NCI-H1694 (cell line): ENCODE measurements around the gene VSIG10L.

Source experiments
- DNase-seq: peaks from one replicate; lab custom pipeline; 2025; lab: John Stamatoyannopoulos, UW

VSIG10L gene

DNA sequence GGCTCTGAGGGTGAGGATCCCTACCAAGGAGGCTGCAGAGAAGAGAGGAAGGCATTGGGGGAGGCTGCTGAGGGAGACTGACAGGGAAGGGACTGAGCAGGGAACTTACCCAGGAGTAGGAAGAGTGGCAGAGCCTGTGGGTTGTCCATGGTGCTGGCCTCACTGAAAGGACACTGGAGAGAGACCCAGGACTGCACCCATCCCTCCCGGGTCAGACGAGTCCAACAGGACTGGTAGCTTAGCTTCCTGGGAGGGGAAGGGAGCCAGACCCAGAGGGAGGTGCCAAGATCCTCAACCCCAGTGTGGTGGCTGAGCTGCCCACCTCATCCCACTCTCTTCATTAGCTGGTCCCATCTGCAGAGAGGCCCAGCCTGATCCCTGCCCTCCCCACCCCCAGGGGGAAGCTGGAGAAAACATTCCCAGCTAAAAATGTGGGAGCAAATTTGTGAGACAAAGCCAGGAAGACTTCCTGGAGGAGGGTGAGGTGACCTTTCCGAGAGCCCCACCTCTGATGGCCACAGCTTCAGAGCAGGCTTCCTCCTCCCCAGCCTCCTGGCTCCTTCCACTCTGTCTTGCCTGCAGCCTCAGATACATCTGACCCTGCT is at the start of gene VSIG10L:
Gene VSIG10L (minus strand): TSS at position 164 of the 605 bp plus-strand sequence. CDS start 15 bp downstream, at position 149.
- DNase-seq, result no peak

DNA sequence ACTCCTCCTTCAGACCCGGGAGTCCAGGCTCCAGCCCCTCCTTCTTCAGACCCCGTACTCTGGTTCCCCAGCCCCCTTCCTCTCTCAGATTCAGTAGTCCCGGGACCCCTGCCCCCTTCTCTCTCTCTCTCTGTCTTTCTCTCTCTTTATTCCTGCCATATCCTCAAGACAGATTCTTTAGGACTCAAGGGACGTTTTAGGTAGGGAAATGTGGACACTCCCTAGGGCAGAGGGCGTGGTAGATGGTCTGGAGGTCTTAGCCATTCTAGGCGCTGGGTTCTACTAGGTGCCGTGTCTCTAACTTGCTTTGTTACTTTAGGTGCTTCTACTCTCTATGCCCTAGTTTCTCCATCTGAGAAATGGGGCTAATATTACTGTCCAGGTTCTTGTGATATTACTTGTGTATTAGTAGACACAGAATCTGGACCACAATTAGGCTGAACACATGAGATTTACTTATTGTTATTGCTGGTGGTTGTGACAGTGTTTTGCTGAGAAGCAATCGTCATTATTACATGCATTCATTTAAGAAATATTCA is 49.2 kb upstream of the VSIG10L start:
- no peak for DNase-seq

DNA sequence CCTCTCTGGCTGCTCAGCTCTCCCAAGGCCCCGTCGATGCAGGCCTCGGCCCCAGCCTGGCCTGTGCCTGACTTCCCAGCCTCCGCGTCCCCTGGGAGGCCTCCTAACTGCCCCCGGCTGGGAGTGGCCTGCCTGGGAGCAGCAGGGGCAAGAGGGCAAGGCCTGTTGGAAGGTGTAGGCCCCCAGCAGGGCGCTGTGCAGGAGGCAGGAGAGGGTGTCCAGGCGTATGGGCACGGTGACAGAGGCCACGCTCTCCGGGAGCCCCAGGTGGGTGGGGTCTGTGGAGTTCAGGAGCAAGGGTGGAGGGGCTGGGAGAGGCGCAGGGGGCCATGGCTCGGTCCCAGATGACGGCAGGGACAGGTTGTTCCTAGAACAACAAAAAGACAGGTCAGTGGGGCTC is 47.2 kb upstream of the VSIG10L start:
- DNase-seq, result no peak

DNA sequence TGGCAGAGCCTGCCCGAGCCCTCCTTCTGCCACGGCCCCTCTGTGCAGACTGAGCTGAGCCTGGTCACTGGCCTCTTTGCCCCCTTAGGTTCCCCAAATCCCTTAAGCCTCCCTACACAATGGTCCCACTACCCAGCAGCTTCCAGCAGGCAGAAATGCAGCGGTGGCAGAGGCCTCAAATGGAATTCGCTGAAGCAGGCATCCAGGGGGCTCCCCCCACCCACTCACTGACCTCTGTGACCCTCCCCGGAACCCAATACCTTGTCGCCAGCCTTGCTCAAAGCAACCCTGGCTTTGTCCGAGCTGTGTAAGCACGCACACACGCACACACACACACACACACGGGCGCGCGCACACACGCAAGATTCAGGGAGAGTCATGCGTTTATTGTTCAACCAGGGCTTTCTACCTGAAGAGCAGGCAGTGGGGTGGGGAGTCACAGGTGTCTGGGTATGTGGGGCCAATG is 46.0 kb upstream of the VSIG10L start, which contains the start of gene LIM2:
Gene LIM2 (minus strand): TSS at position 51 of the 466 bp plus-strand sequence. CDS start 531 bp downstream, outside the sequence.
- DNase-seq, result no peak

DNA sequence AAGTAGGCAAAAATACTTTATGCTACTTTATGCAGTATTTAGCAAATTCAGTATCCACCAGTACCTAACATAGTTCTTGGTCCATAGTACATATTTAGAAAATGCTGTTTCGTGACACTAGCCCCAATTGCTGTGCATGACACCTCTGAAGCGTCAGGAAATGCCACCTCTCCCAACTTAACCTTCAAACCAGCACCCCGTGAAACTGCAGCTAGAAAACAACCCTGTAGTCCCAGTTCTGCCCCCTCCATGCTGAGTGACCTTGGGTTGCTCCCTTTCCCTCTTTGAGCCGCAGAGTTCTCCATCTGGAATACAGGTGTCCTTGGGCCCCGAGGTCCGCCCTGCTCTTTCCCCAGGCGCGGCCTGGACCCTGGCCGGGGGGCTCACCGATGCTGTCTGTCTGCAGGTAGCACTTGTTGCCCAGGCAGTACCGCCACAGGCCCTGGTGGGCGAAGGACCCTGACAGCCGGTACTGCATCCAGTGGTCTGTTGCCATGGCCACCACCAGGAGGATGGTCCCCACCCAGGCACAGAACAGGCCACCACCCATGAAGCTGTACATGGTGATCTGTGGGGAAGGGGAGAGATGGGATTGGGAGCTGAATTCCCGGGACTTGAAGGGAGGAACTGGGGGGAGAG is 45.1 kb upstream of the VSIG10L start:
- no peak for DNase-seq

DNA sequence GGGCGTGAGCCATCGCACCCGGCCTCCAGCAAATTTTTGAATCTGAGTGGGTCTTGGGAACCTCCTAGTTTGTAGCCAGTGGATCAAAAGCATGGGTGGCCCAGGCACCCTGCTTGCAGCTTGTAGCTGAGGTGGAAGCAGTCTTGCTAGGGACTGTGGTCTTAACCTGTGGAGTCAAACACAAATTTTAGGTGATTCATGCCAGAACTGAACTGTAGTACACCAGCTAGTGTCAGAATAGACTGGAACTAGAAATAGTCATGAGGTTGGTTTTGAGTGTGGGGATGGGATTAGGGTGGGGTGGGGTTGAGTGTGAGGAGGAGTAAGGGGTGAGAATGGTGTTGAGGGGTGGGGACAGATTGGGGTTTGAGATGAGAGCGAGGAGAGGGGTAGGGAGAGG is 40.1 kb upstream of the VSIG10L start:
- no peak for DNase-seq

DNA sequence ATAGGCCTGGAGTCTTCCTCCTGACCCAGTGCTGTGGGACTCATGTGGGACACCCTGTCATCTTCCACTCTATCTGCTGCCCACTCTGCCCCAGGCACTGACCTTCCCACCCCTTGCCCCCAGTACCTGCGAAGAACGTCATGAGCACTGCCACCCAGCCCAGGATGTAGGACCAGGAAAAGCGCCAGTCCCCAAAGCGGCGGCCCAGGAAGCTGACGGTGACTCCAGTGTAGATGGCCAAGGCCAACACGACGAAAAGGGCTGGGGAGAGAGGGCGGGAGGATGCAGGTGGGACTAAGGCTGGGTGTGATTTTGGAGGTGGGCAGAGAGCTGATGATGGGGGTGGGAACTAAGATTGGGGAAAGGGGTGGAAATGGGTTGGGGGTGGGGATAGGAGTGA is 38.4 kb upstream of the VSIG10L start:
- no peak for DNase-seq

DNA sequence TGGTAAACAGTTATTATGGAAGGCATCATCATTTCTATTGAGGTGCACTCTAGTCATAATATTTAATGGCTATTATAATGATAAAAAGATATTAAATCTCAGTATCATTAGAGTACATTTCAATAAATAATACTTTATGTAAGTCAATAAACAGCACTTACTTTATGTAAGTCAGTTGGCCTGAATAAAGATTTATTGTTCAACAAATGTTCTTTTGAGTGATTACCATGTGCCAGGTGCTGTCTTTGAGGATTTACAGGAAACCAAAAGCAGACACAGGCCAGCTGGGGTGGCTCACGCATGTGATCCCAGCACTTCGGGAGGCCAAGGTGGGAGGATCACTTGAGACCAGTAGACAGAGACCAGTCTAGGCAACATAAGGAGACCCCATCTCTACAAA is 35.5 kb upstream of the VSIG10L start:
- DNase-seq, result no peak

DNA sequence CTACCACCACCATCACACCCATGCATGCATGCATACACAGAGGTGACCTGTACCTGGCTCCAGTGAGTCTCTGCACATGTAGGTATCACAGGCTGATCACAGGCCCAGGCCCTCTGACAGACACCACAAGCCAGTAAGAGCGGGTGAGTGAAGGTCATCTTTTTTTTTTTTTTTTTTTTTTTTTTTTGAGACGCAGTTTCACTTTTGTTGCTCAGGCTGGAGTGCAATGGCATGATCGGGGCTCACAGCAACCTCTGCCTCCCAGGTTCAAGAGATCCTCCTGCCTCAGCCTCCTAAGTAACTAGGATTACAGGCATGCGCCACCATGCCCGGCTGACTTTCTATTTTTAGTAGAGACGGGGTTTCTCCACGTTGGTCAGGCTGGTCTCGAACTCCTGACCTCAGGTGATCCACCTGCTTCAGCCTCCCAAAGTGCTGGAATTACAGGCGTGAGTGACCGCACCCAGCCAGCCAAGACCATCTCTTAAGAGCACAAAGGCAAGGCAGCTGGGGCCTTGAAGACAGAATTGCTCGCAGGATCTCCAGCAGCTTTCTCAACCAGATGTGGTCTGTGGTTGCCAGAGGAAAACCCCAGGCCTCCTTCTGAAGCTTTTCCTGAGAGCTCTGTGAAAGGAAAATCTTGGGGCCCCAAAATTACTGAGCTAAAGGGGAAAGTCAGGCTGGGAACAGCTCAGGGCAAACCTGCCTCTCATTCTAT is 33.7 kb upstream of the VSIG10L start:
- no peak for DNase-seq

DNA sequence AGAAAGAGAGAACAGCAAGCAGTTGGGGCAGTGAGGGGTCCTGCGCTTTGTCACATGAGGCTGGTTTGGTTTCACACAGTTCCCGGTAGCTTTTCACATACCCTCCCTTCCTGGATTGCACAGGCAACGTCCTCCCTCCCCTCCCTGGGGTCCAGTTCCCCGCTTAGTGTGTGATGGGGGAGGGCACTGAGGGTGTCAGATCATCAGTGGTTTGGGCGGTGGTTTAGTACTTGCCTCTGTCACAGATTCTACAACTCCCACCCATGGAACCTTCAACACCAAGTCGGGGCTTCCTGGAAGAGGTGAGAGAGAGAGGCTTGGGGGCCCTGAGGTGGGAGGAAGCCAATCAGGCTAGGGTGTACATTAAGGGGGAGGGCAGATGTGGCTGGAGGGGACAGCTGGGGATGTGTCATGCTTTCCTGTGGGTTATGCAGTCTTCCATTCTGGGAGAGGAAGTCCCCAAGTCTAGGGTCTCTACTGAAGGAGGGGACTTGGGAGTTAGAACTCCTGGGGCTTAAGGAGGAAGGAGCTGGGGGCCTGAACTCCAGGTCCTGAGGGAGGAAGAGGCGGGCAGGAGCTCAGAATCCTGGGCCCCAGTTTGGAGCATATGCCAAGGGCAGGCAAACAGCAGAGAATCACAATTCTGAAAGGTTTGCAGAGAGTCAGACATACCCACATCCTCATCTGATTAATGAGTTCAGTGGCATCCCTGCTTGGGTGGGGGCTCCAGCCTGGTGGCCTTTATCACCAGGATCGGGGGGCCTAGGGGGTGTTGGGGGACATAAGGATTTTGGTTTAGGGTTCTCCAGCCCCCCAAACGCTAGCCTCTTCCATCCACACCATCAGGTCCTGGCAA is 30.9 kb upstream of the VSIG10L start, which contains the start of gene NKG7:
Gene NKG7 (minus strand): TSS at position 6 of the 856 bp plus-strand sequence. CDS start 119 bp downstream, outside the sequence.
- DNase-seq, result no peak

DNA sequence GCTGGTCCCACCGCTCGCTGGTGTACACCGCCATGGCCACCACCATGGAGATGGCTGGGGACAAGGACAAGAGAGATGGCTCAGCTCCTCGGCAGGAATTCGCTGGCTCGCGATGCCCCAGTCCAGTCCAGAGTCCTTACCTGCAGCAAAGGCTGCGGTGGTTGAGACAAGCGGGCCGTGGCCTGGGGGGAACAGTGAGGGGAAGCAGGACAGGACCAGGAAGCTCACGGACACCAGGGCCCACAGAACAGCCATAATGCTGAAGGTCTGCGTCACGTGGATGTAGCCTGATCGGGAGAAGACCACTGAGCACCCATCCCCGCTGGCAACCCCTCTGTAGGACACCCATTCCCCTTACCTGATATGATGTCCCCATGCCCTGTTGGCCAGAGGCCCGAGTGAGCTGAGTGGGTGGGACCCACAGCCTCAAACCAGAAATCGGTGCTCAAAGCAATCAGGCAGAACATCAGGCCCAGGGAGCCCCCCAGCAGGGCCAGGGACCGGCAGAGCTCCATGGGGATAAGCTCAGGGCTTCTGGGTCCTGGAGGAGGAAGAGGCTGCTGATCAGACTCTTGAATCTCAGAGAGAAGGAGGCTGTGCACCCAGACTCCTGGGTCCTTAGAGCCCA is 30.2 kb upstream of the VSIG10L start:
- DNase-seq, result no peak

DNA sequence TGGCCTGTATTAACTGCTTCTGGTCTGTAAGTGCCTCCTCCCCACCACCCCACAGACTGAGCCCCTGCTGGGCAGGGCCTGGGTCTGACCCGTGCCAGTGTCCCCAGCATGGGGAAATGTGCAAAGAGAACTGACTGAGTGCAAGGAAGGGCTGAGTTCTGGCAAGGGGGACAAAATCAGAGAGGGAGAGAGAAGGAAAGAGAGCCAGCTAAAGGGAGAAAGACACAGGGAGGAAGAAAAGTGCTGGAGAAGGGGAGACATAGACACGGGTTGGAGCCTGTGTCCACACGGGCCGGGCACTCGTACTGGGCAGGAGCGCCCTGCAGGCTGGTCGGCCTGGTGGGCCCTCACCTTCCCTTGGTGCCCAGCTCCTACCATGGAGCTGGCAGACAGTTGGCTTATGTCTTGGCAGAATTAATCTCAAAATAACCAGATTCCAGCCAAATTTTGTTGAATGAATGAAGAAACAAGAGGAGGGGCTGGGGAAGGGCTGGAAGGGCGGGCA is 29.3 kb upstream of the VSIG10L start:
- no peak for DNase-seq

DNA sequence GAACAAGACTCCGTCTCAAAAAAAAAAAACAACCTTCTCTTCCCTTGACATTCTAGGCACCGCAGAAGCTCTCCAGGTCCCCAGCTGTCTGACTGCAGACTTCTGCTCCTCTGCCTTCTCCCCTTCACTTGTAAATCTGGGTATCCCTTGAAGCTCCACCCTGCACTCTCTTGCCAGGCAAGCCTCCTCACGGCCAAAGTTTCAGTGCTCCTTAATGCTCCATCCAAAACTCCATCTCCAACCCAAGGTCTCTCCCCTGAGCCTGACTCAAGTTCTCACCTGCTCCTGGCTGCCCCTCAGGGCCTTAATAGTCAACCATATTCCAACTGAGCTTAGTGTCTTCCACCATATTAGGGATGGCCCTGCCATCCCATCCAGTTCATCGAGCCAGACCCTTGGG is 28.3 kb upstream of the VSIG10L start:
- DNase-seq, result no peak

DNA sequence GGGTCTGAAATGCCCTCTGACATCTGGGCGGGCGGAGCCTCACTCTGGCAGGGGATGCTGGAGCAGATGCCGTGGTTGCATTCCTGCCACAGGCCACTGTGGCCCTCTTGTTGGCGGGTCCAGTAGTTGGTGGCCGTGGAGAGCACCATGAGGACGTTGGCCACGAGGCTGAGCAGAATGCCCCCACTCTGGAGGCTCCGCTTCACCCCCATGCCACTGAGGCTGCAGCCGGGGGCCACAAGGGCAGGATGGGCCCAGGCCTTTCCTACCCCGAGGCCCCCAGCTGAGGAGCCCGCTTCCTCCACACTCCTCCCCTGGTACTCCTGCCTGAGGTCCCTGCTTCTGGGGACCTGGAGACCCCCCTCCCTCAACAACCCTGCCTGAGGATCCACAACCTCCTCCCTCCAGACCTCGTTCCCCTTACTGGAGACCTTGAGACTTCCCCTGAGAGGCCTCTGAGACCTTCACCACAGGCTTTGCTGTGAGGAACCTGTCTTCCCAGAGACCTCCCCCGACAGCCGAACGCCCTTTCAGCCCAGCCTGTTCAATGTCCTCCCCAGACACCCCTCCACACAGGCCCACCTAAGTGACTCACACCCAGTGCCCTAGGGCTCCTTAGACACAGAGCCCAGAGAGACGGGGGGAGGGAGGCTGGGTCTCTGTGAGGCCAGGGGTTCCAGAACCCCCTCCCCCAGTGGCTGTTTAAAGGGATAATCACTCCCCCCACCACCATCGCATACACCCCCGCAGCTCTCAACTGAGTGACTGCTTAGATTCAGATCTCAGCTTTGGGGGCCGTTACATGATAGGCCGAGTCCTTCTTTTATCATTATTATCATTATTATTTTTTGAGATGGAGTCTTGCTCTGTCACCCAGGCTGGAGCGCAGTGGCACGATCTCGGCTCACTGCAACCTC is 26.7 kb upstream of the VSIG10L start, which contains the start of gene CLDND2:
Gene CLDND2 (minus strand): TSS at position 638 of the 917 bp plus-strand sequence. CDS start 426 bp downstream, at position 212.
- DNase-seq, result no peak

DNA sequence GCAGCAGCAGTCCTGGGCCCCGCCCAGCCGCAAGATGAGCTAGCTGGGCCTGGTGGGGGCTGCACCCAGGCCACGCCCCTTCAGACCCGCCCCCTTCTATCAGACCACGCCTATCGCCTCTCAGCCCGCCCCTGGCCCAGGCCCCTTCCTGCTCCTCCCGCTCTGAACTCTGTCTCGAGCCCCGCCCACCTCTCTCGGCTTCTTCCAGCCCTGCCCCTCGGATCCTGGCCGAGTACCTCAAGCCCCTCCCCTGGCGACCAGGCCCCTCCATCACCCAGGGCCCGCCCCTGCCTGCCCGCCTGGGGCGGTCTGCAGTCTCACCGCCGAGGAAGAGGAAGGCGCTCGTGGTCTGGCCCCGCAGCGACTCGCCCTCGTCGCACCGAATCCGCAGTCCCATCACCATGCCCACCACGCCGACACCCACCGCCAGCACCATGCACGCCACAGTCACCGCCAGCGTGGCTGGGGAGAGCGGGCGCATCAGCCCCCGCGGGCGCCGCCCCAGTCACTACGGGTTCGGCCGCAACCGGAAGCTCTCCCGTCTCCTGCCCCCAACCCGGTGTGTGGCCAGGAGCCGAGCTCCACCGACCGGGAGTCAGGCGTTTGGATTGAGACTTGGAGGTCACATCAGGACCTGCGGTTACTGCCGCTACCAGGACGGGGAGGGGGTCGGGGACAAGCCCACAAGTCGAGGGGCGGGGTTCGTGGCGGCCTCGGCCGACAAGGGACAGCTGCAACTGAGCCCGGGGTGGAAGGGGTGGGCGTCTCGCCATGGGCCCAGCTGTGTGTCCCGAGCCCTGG is 25.8 kb upstream of the VSIG10L start:
- no peak for DNase-seq

DNA sequence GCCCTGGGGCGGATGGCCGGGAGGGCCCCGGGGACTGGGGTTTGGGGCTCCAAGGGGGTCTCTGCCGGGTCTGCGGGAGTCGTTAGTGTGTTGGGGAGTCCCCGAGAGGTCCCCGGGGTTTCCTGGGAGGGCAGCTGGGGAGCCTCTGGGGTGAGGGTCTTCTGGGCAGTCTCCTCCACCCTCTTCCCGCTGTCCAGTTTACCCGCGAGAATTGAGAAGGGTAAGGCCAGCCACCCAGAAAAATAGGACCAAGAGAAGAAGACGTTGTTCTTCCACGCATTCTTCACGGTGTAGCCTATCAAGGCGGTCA is 25.3 kb upstream of the VSIG10L start:
- no peak for DNase-seq

DNA sequence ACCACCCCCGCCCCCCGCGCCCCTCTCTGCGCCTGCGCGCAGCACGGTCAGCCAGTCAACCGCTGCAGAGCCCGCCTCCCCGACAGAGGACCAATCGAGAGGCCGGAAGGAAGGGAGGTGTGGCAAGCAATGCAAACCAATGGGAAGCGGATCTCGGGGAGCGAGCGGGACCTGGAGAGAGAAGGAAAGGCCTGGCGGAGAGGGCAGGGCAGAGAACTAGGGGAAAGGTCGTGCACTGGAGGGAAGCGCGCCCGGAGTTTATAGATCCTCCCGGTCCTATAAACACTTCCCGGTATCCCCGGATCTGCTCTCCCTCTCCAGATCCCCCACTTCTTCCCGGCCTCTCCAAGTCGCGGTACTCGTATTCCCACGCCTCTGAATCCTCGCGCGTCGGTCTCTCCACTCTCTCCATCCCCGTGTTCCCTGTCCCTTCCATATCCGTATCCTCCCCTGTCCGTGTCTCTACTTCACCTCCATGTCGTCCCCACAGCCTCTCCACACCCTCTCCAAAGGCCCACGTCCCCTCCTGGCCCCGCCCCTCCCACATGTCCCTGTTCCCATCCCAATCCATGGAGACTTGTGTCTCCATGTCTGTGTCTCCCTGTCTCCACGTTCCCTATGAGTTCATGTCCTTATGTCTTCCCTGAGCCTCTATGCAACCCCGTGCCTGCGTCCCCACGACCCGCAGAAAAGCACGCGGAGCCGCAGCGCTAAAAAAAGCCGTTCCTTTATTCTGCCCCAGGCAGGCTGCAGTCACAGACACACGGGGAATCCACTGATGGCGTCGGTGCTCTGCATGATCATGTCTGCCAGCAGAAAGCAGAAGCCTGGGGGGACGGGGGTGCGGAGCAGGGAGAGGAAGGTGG is 24.7 kb upstream of the VSIG10L start:
- DNase-seq, result no peak

DNA sequence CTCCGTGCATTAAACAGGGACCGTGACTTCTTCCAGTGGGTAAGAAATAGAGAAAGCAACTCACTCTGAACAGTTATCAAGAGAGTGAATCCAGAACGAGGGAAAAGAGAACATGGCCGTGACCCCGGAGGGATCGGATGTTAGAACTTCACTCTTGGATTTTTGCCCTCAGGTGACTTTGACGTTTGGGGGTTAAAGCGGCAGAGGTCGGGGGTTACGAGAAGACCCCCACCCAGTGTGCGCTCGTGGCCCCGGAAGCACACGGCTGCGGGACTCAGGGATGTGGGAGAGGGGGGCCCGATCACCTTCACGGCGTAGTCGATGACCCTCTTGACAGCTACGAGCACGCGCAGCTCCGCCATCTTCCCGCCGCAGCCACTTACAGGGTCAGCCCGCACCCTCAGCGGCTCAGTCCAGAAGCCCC is 24.0 kb upstream of the VSIG10L start, which contains the start of gene ETFB:
Gene ETFB (minus strand): TSS at position 424 of the 424 bp plus-strand sequence. CDS start 62 bp downstream, at position 362.
- DNase-seq, result no peak
